ENCODE data around the gene RXFP4. TPM values are rescaled to one million over a fixed set of nuclear protein-coding genes. Genes with fewer than 3 reads are reported as not detected.

Gene RXFP4
- total RNA-seq, 1 donor from 2014 or later = not detected

DNA sequence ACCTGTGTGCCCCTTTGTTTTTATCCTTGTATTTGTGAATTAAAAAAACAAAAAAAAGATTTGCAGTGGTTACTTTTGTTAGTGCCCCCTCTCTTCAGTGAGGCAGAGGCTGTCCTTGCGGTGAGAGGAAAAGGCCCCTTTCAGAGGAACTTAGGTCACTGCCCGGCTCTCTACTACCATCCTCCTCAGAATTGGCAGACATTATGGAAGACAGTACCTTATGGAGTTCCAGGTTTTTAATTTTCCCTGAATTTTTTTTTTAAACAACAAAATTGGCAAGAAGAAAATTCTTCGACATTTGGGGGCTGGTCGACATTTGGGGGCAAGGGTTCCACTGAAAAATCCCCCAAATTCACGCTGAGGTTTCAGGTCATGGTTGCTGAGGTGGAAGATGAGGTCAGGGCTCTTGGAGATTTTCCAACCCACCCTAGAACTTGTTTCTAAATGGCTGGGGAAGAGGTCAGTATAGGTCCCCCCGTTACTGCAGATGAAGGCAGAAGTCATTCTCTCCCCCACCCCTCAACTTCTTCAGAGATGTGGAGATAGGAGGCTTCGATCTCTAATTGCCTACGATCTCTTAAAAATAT is 5.3 kb downstream of the RXFP4 start:
- H3K27ac Mint-ChIP-seq (ENCODE audit: unreplicated experiment) = no peak overlapping the region
- H3K36me3 Mint-ChIP-seq (ENCODE audit: low read depth) = peaks cover 31% of the 10 kb centered on the region
- peaks cover 25% of the 10 kb centered on the region for H3K4me1 Mint-ChIP-seq (ENCODE audit: low read depth)
- H3K27me3 Mint-ChIP-seq (ENCODE audit: low read depth) = no peaks in the 10 kb centered on the region
- TF ChIP-seq CTCF (IDR thresholded peaks at IDR 0.05) = no peak
- no peaks in the 10 kb centered on the region for H3K9me3 Mint-ChIP-seq (ENCODE audit: low read depth)
- no peak overlapping the region for H3K4me3 Mint-ChIP-seq (ENCODE audit: unreplicated experiment)
- no peak for DNase-seq (ENCODE audit: low spot score)

DNA sequence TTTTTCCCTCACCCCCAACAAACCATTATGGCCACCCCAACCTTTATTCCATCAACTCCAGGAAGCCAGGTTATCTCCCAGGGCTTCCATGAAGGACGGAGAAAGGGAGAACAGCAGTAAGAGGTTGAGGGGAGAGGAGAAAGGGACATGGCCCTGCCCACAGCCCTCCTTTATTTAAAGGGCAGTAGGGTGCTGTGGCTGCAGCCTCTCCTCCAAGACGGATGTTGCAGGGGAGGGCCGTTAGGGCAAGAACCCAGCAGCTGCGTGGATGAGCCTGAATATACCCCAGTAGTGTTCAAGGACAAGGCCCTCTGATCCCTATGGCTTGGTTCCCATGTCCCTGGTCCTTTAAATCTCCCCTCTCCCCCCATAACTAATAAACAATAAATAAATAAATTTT is 5.9 kb downstream of the RXFP4 start:
- Mint-ChIP-seq H3K4me1 (ENCODE audit: low read depth) (peaks cover 19% of the 10 kb centered on the region), H3K27me3 (ENCODE audit: low read depth) (no peaks in the 10 kb centered on the region), H3K36me3 (ENCODE audit: low read depth) (peaks cover 34% of the 10 kb centered on the region), H3K9me3 (ENCODE audit: low read depth) (no peaks in the 10 kb centered on the region), H3K4me3 (ENCODE audit: unreplicated experiment) (no peak overlapping the region), H3K27ac (ENCODE audit: unreplicated experiment) (no peak overlapping the region)
- TF ChIP-seq CTCF (IDR thresholded peaks at IDR 0.05) = no peak
- DNase-seq (ENCODE audit: low spot score) = no peak

- Mint-ChIP-seq H3K27ac (ENCODE audit: unreplicated experiment) (no peak overlapping the region), H3K9me3 (ENCODE audit: low read depth) (no peaks in the 10 kb centered on the region), H3K4me1 (ENCODE audit: low read depth) (peaks cover 15% of the 10 kb centered on the region), H3K36me3 (ENCODE audit: low read depth) (peaks cover 38% of the 10 kb centered on the region), H3K4me3 (ENCODE audit: unreplicated experiment) (no peak overlapping the region), H3K27me3 (ENCODE audit: low read depth) (no peaks in the 10 kb centered on the region)
- TF ChIP-seq CTCF (IDR thresholded peaks at IDR 0.05) = no peak
- no peak for DNase-seq (ENCODE audit: low spot score)
Measured at GRCh38 chr1:155947741-155948140, 6.3 kb downstream of the RXFP4 start.

GRCh38 chr1:155950829-155951228 is 9.4 kb downstream of the RXFP4 start:
- H3K27me3 Mint-ChIP-seq (ENCODE audit: low read depth) = no peaks in the 10 kb centered on the region
- peaks cover 49% of the 10 kb centered on the region for H3K36me3 Mint-ChIP-seq (ENCODE audit: low read depth)
- no peak for TF ChIP-seq CTCF (IDR thresholded peaks at IDR 0.05)
- H3K4me1 Mint-ChIP-seq (ENCODE audit: low read depth) = peaks cover 3% of the 10 kb centered on the region
- no peak overlapping the region for H3K27ac Mint-ChIP-seq (ENCODE audit: unreplicated experiment)
- H3K4me3 Mint-ChIP-seq (ENCODE audit: unreplicated experiment) = no peak overlapping the region
- no peaks in the 10 kb centered on the region for H3K9me3 Mint-ChIP-seq (ENCODE audit: low read depth)
- no peak for DNase-seq (ENCODE audit: low spot score)

DNA sequence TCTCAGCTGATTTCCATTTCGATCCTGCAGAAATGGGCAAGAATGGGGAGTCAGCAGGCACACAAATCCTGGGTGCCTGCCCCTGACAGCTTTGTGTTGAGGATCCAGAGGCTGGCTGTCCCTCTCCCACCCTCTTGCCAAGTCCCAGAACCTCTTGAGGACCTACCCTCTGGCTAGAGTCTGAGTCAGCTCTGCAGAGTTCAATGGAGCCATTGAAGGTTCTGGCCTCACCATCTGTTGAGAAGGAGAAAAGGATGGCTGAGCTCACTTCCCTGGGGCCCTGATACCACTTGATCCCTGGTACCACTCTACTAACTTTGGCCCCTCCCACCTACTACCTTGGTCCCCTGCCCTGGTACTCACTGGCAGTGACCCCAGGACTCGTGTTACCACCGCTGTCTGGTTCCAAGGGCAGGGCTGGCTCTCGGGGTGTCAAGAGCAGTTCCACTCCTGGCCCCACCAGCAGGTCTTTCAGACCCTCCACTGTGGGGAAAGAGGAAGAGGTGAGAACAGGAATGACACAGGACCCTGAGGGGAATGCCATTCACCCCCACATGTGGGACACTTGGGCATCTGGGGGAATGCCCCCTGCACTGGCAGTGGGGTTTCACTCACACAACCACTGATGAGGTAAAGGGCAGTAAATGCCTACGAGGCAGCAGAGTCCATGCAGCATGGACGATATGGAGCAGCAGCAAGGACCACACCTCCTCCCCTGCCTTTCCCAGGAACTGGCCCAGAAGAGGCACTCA is 10.5 kb downstream of the RXFP4 start:
- H3K9me3 Mint-ChIP-seq (ENCODE audit: low read depth) = no peaks in the 10 kb centered on the region
- DNase-seq (ENCODE audit: low spot score) = no peak
- peak overlapping the region; percentile 36 for H3K27ac Mint-ChIP-seq (ENCODE audit: unreplicated experiment)
- H3K36me3 Mint-ChIP-seq (ENCODE audit: low read depth) = peaks cover 39% of the 10 kb centered on the region
- H3K4me1 Mint-ChIP-seq (ENCODE audit: low read depth) = no peaks in the 10 kb centered on the region
- no peak for TF ChIP-seq CTCF (IDR thresholded peaks at IDR 0.05)
- H3K27me3 Mint-ChIP-seq (ENCODE audit: low read depth) = no peaks in the 10 kb centered on the region
- H3K4me3 Mint-ChIP-seq (ENCODE audit: unreplicated experiment) = no peak overlapping the region
